HCT116 (cell line): ENCODE data around the gene NEMP2. TPM values are rescaled to one million over a fixed set of nuclear protein-coding genes. Genes with fewer than 3 reads are reported as not detected.

Experiments used
- ATAC-seq: fragments of 200-7000 bp; cut with Tn5 transposase; 2 replicates; pipeline ENCODE4 v1.9.1; 2020; ENCODE audit warnings: mild to moderate bottlenecking, moderate library complexity
- BruUV-seq: library from RNA; stranded (reverse); fragments of 400-500 nt; replicated peaks from 2 replicates; lab custom pipeline; 2021; lab: Mats Ljungman, UMichigan
- CTCF ChIA-PET: fragments of 300-600 bp; sonication (Branson Sonifier 250); formaldehyde crosslinking; loops from one replicate; lab custom pipeline; 2021; ENCODE audit warnings: antibody characterized with exemption; lab: Charles Lee
- POLR2A ChIA-PET: fragments of 300-600, 350-600 bp; sonication (Branson Sonifier 250); formaldehyde crosslinking; loops from one replicate; lab custom pipeline; 2021; ENCODE audit warnings: antibody characterized with exemption; lab: Charles Lee
- RAD21 ChIA-PET, 2 experiments: fragments of 300-600 bp; sonication (Branson Sonifier 250); formaldehyde crosslinking; loops; one replicate each; lab custom pipeline; 2023; ENCODE audit warnings: low total read pairs in 2 of 2; ENCODE audit not compliant: uncharacterized antibody in 2 of 2, unreplicated experiment in 2 of 2, low non-redundant PET in 1 of 2; lab: Charles Lee
- DNase-seq: peaks from one replicate; pipeline ENCODE4 v3.0.0-alpha.2; 2010; ENCODE audit warnings: low read depth, low spot score
- H2AFZ ChIP-seq: fragments of 200-600 bp; shearing (Covaris generic), sonication (generic); 2 replicates; pipeline ENCODE4 v1.6.1; 2017; ENCODE audit warnings: low read depth, mixed run types, mixed read lengths, antibody characterized with exemption, low read length; ENCODE audit not compliant: poor library complexity, severe bottlenecking
- H3K27ac ChIP-seq: 2 replicates; pipeline ENCODE4 v1.5.1; 2012; ENCODE audit warnings: low read depth, low read length
- H3K27me3 ChIP-seq: fragments of 200-600 bp; sonication (generic); 2 replicates; pipeline ENCODE4 v1.6.1; 2016; ENCODE audit warnings: mixed run types, low read length, mixed read lengths; ENCODE audit not compliant: insufficient read depth
- H3K36me3 ChIP-seq, 2 experiments: fragments of 200-500 bp in 1 of 2; fragments of 200-600 bp in 1 of 2; sonication (Bioruptor generic) in 1 of 2; sonication (generic) in 1 of 2; 2 replicates each; pipeline versions ENCODE4 v1.5.1 to v1.6.1; 2014 to 2016; ENCODE audit warnings: low read length in 2 of 2, inconsistent platforms in 1 of 2, mixed read lengths in 1 of 2, mixed run types in 1 of 2; ENCODE audit not compliant: insufficient read depth in 2 of 2, control insufficient read depth in 1 of 2
- H3K4me1 ChIP-seq, 2 experiments: fragments of 200-600 bp in 1 of 2; sonication (generic) in 1 of 2; 2 replicates each; pipeline versions ENCODE4 v1.5.1 to v1.6.1; 2012 to 2017; ENCODE audit warnings: low read length in 2 of 2, inconsistent platforms in 1 of 2, mild to moderate bottlenecking in 1 of 2, mixed read lengths in 1 of 2, mixed run types in 1 of 2, moderate library complexity in 1 of 2; ENCODE audit not compliant: insufficient read depth in 2 of 2, control insufficient read depth in 1 of 2
- H3K4me2 ChIP-seq: fragments of 200-600 bp; sonication (generic); 2 replicates; pipeline ENCODE4 v1.6.1; 2017; ENCODE audit warnings: mixed run types, low read length, mixed read lengths
- H3K4me3 ChIP-seq, 2 experiments: fragments of 200-600 bp in 1 of 2; sonication (generic) in 1 of 2; replicated peaks in 1 of 2; 2 replicates each; pipeline ENCODE4 v1.5.1; 2011 to 2016; ENCODE audit warnings: low read length in 2 of 2, control low read depth in 1 of 2, low read depth in 1 of 2, mild to moderate bottlenecking in 1 of 2, mixed read lengths in 1 of 2, mixed run types in 1 of 2
- H3K79me2 ChIP-seq: fragments of 200-600 bp; sonication (generic); 2 replicates; pipeline ENCODE4 v1.6.1; 2017; ENCODE audit warnings: mild to moderate bottlenecking, mixed run types, low read length, moderate library complexity, mixed read lengths; ENCODE audit not compliant: insufficient read depth
- H3K9ac ChIP-seq: fragments of 200-600 bp; sonication (generic); 2 replicates; pipeline ENCODE4 v1.6.1; 2016; ENCODE audit warnings: low read length, mixed read lengths
- H3K9me2 ChIP-seq: fragments of 200-600 bp; sonication (generic), shearing (Covaris generic); 2 replicates; pipeline ENCODE4 v1.6.1; 2017; ENCODE audit warnings: mixed run types, mild to moderate bottlenecking, moderate library complexity; ENCODE audit not compliant: insufficient read depth
- H3K9me3 ChIP-seq, 2 experiments: fragments of 200-500 bp in 1 of 2; fragments of 200-600 bp in 1 of 2; sonication (Bioruptor generic) in 1 of 2; sonication (generic) in 1 of 2; 2 replicates each; pipeline ENCODE4 v1.6.1; 2014 to 2017; ENCODE audit warnings: low read length in 2 of 2, mixed read lengths in 2 of 2, inconsistent platforms in 1 of 2, low read depth in 1 of 2, mild to moderate bottlenecking in 1 of 2, mixed run types in 1 of 2, moderate library complexity in 1 of 2; ENCODE audit not compliant: control insufficient read depth in 1 of 2, insufficient read depth in 1 of 2
- H4K20me1 ChIP-seq: fragments of 200-600 bp; sonication (generic), shearing (Covaris generic); 2 replicates; pipeline ENCODE4 v1.6.1; 2017; ENCODE audit warnings: mixed run types, mild to moderate bottlenecking, moderate library complexity; ENCODE audit not compliant: insufficient read depth
- ATF3 ChIP-seq: IDR thresholded peaks from 2 replicates; pipeline ENCODE4 v1.6.1; 2012
- CBX3 ChIP-seq: IDR thresholded peaks from 2 replicates; pipeline ENCODE4 v1.6.1; 2012; ENCODE audit warnings: low read depth
- CEBPB ChIP-seq: IDR thresholded peaks from 2 replicates; pipeline ENCODE4 v1.6.1; 2012; ENCODE audit warnings: low read depth
- EGR1 ChIP-seq: IDR thresholded peaks from 2 replicates; pipeline ENCODE4 v1.6.1; 2012; ENCODE audit warnings: low read depth
- ELF1 ChIP-seq: IDR thresholded peaks from 2 replicates; pipeline ENCODE4 v1.6.1; 2012; ENCODE audit warnings: low read depth, borderline replicate concordance
- EZH2 ChIP-seq: fragments of 200-600 bp; sonication (generic); IDR thresholded peaks from 2 replicates; pipeline ENCODE4 v1.6.1; 2017; ENCODE audit warnings: antibody characterized with exemption, mixed run types
- EZH2phosphoT487 ChIP-seq: fragments of 200-600 bp; IDR thresholded peaks from 2 replicates; pipeline ENCODE4 v1.6.1; 2018; ENCODE audit warnings: antibody characterized with exemption, borderline replicate concordance
- FOSL1 ChIP-seq: IDR thresholded peaks from 2 replicates; pipeline ENCODE4 v1.6.1; 2012; ENCODE audit warnings: low read depth
- JUND ChIP-seq: IDR thresholded peaks from 2 replicates; pipeline ENCODE4 v1.6.1; 2012
- POLR2A ChIP-seq: IDR thresholded peaks from 2 replicates; pipeline ENCODE4 v1.7.0; 2011; ENCODE audit warnings: borderline replicate concordance; ENCODE audit not compliant: insufficient read depth, insufficient read length; ENCODE audit errors: extremely low read depth
- RAD21 ChIP-seq: IDR thresholded peaks from 2 replicates; pipeline ENCODE4 v1.6.1; 2012; ENCODE audit warnings: low read depth, mild to moderate bottlenecking
- SIN3A ChIP-seq: IDR thresholded peaks from 2 replicates; pipeline ENCODE4 v1.6.1; 2012; ENCODE audit warnings: low read depth
- SP1 ChIP-seq: IDR thresholded peaks from 2 replicates; pipeline ENCODE4 v1.6.1; 2012; ENCODE audit warnings: low read depth
- YY1 ChIP-seq: IDR thresholded peaks from 2 replicates; pipeline ENCODE4 v1.6.1; 2011; ENCODE audit warnings: low read length, low read depth, moderate library complexity, mild to moderate bottlenecking; ENCODE audit not compliant: insufficient replicate concordance; ENCODE audit errors: extremely low read depth
- ZFX ChIP-seq: fragments of 450-650 bp; IDR thresholded peaks from 2 replicates; pipeline ENCODE4 v1.6.1; 2017
- intact Hi-C: fragments of 100-400 bp; cut with micrococcal nuclease; formaldehyde crosslinking; loops from 2 replicates; pipeline ENCODE4 v1.10.0; 2022
- total RNA-seq: library from RNA; stranded (reverse); gene quantifications from one replicate; pipeline ENCODE4 v1.2.1, GENCODE V29; 2021; ENCODE audit not compliant: unreplicated experiment
- TF ChIP-seq, protein P1 (sequence below): IDR thresholded peaks from 2 replicates; pipeline ENCODE4 v1.6.1; 2012; ENCODE audit warnings: low read depth

The NEMP2 gene
- total RNA-seq, 1 experiment from 2014 or later: 8.6 TPM

DNA sequence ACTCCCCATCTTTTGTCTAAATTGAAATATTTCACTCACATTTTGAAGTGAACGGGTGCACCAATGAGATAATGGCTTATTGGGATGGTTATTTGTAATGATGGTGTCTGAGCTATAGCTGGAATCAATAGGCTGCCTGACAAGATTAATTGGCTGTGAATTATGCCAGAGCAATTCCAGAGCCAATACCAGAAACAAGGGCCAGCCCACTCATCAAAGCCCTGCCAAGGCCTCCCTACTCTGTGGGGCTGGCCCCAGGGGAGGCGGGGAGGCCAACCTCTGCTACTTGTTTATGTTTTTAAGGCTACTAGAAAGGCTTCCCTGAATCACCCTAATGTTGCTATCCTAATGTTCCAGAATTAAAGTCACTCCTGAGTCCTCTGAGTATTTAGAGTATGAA, 29.1 kb upstream of the NEMP2 start:
- ATAC-seq (no peak), DNase-seq (no peak)
- Histone ChIP-seq H3K27me3 (no peaks in the 10 kb centered on the region), H3K9me2 (no peaks in the 10 kb centered on the region), H3K79me2 (no peaks in the 10 kb centered on the region), H2AFZ (no peak overlapping the region), H3K27ac (no peak overlapping the region), H3K4me3 (no peak overlapping the region), H3K4me2 (no peak overlapping the region), H3K4me1 (peaks cover 4 to 11% of the 10 kb centered on the region in 2 experiments; a peak in 2 of 4 replicates), H3K36me3 (no peaks in the 10 kb centered on the region), H3K9me3 (peaks cover 4 to 5% of the 10 kb centered on the region in 2 experiments; a peak in 2 of 4 replicates), H4K20me1 (no peaks in the 10 kb centered on the region), H3K9ac (no peak overlapping the region)
- RAD21 ChIA-PET: no interaction called here
- CTCF ChIA-PET: no interaction called here
- BruUV-seq: no TSS peak
- TF ChIP-seq FOSL1 (no peak), ELF1 (no peak), EZH2phosphoT487 (no peak), ZFX (no peak), EGR1 (no peak), EZH2 (no peak), SIN3A (no peak), CEBPB (no peak), CBX3 (no peak), JUND (no peak), ATF3 (no peak), SP1 (no peak), RAD21 (no peak), POLR2A (no peak), YY1 (no peak)
- TF ChIP-seq, protein P1, sequence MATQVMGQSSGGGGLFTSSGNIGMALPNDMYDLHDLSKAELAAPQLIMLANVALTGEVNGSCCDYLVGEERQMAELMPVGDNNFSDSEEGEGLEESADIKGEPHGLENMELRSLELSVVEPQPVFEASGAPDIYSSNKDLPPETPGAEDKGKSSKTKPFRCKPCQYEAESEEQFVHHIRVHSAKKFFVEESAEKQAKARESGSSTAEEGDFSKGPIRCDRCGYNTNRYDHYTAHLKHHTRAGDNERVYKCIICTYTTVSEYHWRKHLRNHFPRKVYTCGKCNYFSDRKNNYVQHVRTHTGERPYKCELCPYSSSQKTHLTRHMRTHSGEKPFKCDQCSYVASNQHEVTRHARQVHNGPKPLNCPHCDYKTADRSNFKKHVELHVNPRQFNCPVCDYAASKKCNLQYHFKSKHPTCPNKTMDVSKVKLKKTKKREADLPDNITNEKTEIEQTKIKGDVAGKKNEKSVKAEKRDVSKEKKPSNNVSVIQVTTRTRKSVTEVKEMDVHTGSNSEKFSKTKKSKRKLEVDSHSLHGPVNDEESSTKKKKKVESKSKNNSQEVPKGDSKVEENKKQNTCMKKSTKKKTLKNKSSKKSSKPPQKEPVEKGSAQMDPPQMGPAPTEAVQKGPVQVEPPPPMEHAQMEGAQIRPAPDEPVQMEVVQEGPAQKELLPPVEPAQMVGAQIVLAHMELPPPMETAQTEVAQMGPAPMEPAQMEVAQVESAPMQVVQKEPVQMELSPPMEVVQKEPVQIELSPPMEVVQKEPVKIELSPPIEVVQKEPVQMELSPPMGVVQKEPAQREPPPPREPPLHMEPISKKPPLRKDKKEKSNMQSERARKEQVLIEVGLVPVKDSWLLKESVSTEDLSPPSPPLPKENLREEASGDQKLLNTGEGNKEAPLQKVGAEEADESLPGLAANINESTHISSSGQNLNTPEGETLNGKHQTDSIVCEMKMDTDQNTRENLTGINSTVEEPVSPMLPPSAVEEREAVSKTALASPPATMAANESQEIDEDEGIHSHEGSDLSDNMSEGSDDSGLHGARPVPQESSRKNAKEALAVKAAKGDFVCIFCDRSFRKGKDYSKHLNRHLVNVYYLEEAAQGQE: no peak
- POLR2A ChIA-PET: no interaction called here
- intact Hi-C loops: no loop called here
